Psoas muscle (tissue), 8 donors: ENCODE measurements around the gene NAMPT. TPM values are rescaled to one million over a fixed set of nuclear protein-coding genes. Genes with fewer than 3 reads are reported as not detected.

Experiments used
- ATAC-seq, 4 donors: fragments of 200-7000 bp; cut with Tn5 transposase; one replicate each; pipeline ENCODE4 v1.9.1; 2020; ENCODE audit warnings: moderate library complexity in 3 of 4, mild to moderate bottlenecking in 2 of 4
- DNase-seq, 2 donors: peaks; one replicate each; pipeline ENCODE4 v3.0.0-alpha.2; 2020
- H3K27ac ChIP-seq: fragments of 200-600 bp; one replicate; pipeline ENCODE4 v1.8.0; 2022
- H3K27me3 ChIP-seq, 3 donors: fragments of 200-600 bp in 1 of 3; one replicate each; pipeline versions ENCODE4 v1.6.1 to v1.8.0; 2013 to 2022; ENCODE audit warnings: low read length in 2 of 3, mild to moderate bottlenecking in 2 of 3, moderate library complexity in 1 of 3; ENCODE audit not compliant: insufficient read depth in 3 of 3
- H3K36me3 ChIP-seq, 2 donors: fragments of 200-600 bp in 1 of 2; one replicate each; pipeline versions ENCODE4 v1.6.1 to v1.8.0; 2013 to 2022; ENCODE audit warnings: low read depth in 1 of 2, mild to moderate bottlenecking in 1 of 2, moderate library complexity in 1 of 2; ENCODE audit not compliant: insufficient read depth in 1 of 2
- H3K4me1 ChIP-seq: fragments of 200-600 bp; one replicate; pipeline ENCODE4 v1.8.0; 2022
- H3K4me3 ChIP-seq: fragments of 200-600 bp; one replicate; pipeline ENCODE4 v1.8.0; 2022; ENCODE audit warnings: mild to moderate bottlenecking
- H3K9me3 ChIP-seq: fragments of 200-600 bp; one replicate; pipeline ENCODE4 v1.8.0; 2022
- WGBS, 3 donors: extraction: QIAGEN DNeasy Blood & Tissue Kit; methylation state at CpG; one replicate each; pipeline versions ENCODE4 v1.1.6 to v1.1.7; 2013; 5-methylcytosine and 5-hydroxymethylcytosine counted together
- intact Hi-C, 2 donors: fragments of 100-400 bp; cut with DNase I; formaldehyde crosslinking; loops; one replicate each; pipeline versions ENCODE4 v1.11.0 to v1.14.2; 2022
- polyA plus RNA-seq, 3 donors: library from polyadenylated mRNA; stranded (reverse); fragments of 200-250 nt; gene quantifications; one replicate each; pipeline ENCODE4 v1.2.3, GENCODE V29; 2013
- total RNA-seq, 4 donors: library from RNA; stranded (reverse); fragmentation: NEBNext Ultra II Directional in 2 of 4; extraction: Animal tissue kit (Norgen Biotek cat#: 25700) in 2 of 4; gene quantifications; one replicate each; pipeline versions ENCODE4 v1.2.1 to v1.2.4, GENCODE V29; 2021 to 2023
- TF ChIP-seq, protein P1 (sequence below): fragments of 200-600 bp; IDR thresholded peaks from one replicate; pipeline ENCODE4 v1.8.0; 2022; ENCODE audit warnings: antibody characterized with exemption
- donor health status: healthy with polysubstance abuse.
- donor health status: DM: no; HTN: no; CAD: no; lungs with moderate emphysema.
- donor health status: Bipolar disorder and iron deficiency.
- donor health status: healthy.
- donor health status: DM: yes; HTN: yes; CAD: no.
- donor health status: DM: no; HTN: no; CAD: no.
- donor health status: DM: no; HTN: no; CAD: no.
- donor health status: DM: yes; HTN: yes; CAD: no.

NAMPT gene
- total and polyA plus RNA-seq, 7 donors = 57.2 to 401 (median 130) TPM

DNA sequence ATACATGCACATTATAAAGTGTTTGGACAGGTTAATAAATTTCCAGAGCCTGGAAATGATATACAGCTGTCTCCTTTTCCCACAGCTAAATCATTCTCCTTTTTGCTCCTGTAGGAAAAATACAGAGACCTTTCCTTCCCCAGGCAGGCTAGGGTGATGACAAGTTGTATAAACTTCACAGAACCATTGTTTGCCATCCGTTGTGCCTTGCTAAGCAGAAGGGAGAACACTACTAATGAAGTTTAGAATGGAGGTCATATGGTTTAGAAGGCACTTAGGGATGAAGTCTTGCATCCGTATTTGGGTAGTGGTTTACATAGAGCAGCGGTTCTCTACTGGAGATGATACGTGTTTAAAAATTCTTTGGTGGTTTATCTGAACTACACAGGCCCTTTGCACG lies 46.0 kb downstream of the NAMPT start:
- Histone ChIP-seq H3K9me3 (no peaks in the 10 kb centered on the region), H3K4me3 (no peak overlapping the region), H3K27me3 (no peaks in the 10 kb centered on the region), H3K4me1 (no peaks in the 10 kb centered on the region), H3K36me3 (no peaks in the 10 kb centered on the region), H3K27ac (no peak overlapping the region)
- ATAC-seq (no peak), DNase-seq (no peak)
- WGBS, 3 donors = 79 to 82% (median 81%) methylated on average over 5 of the region's 5 CpGs
- intact Hi-C loops = no loop called here
- TF ChIP-seq, protein P1, sequence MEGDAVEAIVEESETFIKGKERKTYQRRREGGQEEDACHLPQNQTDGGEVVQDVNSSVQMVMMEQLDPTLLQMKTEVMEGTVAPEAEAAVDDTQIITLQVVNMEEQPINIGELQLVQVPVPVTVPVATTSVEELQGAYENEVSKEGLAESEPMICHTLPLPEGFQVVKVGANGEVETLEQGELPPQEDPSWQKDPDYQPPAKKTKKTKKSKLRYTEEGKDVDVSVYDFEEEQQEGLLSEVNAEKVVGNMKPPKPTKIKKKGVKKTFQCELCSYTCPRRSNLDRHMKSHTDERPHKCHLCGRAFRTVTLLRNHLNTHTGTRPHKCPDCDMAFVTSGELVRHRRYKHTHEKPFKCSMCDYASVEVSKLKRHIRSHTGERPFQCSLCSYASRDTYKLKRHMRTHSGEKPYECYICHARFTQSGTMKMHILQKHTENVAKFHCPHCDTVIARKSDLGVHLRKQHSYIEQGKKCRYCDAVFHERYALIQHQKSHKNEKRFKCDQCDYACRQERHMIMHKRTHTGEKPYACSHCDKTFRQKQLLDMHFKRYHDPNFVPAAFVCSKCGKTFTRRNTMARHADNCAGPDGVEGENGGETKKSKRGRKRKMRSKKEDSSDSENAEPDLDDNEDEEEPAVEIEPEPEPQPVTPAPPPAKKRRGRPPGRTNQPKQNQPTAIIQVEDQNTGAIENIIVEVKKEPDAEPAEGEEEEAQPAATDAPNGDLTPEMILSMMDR = no peak

DNA sequence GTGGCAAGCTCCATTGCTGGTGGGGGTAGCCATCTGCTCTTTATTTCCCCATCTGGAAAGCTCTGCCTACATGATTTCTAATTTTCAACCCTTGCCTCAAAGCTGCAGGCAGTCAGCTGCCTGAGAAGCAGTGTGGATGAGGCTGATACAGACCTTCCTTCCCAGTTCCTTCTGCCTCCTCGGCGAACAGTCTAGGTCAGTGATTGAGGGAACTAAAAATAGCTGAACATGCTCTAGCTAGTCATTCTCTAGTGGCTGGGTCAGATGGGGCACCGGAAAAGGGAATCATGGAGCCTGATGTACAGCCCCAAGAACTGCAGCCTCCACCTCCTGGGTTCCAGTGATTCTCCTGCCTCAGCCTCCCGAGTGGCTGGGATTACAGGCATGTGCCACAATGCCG lies 48.7 kb downstream of the NAMPT start:
- no peaks in the 10 kb centered on the region for H3K27me3 ChIP-seq
- H3K27ac ChIP-seq = peak overlapping the region; percentile 56
- WGBS, 3 donors = 60 to 73% (median 69%) methylated on average over 5 of the region's 5 CpGs
- intact Hi-C loops = no loop called here
- TF ChIP-seq, protein P1 = no peak
- ATAC-seq (peak; percentile 88 to 94 (median 93)), DNase-seq (no peak)
- no peaks in the 10 kb centered on the region for H3K36me3 ChIP-seq
- no peak overlapping the region for H3K4me3 ChIP-seq
- no peaks in the 10 kb centered on the region for H3K4me1 ChIP-seq
- no peaks in the 10 kb centered on the region for H3K9me3 ChIP-seq

DNA sequence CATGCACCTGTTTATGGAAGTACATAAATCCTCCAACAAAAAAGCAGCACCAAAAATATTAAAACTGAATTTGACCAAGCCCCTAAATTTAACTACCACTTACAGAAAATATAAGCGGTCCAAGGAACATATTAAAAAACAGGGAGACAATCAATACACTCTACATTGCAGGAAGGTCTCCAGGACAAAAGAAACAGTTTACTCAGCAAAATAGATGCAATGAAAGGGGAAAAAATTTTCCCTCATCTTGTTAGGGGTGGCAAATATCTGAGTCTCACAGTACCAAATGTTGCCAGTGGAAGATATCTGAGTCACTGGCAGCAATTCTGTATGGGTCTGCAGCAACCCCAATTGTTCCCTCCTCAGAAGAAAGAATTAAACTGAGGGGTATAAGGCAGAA lies 50.4 kb downstream of the NAMPT start:
- Histone ChIP-seq H3K27me3 (peaks cover 0 to 3% (median 0%) of the 10 kb centered on the region in 3 donors), H3K36me3 (no peaks in the 10 kb centered on the region), H3K9me3 (no peaks in the 10 kb centered on the region), H3K27ac (no peak overlapping the region), H3K4me3 (no peak overlapping the region), H3K4me1 (no peaks in the 10 kb centered on the region)
- ATAC-seq (no peak), DNase-seq (no peak)
- 94 to 98% (median 95%) methylated on average over 1 of the region's 1 CpG for WGBS, 3 donors
- intact Hi-C loops = no loop called here
- TF ChIP-seq, protein P1 = no peak

DNA sequence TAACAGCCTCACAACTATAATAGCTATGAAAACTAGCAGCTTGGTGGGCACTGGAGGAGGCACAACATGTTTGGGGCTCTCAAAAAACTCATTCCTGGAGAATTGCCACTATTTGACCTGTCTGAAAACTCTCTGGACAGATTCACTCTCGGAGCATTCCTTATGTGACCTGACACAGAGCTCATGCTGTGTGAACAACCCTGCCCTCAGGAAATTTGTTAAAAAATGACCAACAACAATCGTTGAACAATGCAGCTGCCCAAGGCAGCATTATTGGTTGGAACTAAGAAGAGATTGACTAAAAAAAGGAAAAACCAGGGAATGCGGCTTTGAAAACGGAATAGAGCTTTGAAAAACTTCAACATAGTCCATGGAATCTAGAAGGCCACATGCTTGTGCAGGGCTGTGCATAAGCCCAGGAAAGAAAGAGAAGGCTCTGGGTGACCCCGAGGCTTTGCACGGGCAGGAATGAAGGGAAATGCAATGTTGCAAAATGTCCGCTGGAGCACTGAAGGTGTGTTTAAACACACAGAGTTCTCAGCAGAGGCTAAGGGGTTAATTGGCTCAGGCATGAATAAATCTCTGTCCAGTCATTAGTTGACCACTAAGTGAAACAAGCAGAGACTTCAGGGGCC lies 52.8 kb downstream of the NAMPT start:
- intact Hi-C loops = no loop called here
- Histone ChIP-seq H3K9me3 (no peaks in the 10 kb centered on the region), H3K36me3 (no peaks in the 10 kb centered on the region), H3K4me3 (no peak overlapping the region), H3K4me1 (no peaks in the 10 kb centered on the region), H3K27me3 (peaks cover 0 to 3% (median 0%) of the 10 kb centered on the region in 3 donors), H3K27ac (no peak overlapping the region)
- TF ChIP-seq, protein P1 = no peak
- 81 to 91% (median 84%) methylated on average over 7 of the region's 7 CpGs for WGBS, 3 donors
- ATAC-seq = no peak
- no peak for DNase-seq

DNA sequence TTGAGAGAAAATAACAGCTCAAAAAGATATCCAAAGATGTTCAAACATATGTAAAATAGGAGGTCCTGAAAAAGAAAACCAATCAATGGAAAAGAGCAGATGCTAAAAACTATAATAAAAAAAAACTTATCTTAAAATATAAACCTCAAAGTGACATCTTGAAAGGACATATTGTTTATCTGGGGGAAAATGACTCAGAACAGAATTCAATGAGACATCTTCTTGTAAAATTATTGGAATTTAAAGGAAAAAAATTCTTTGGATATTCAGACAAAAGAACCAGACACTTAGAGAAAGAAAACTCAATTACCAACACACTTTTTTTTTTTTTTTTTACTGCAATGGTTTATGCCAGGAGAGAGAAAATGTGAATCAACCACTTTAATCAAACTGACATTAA lies 58.9 kb downstream of the NAMPT start:
- ATAC-seq (no peak), DNase-seq (no peak)
- Histone ChIP-seq H3K27ac (no peak overlapping the region), H3K4me1 (no peaks in the 10 kb centered on the region), H3K27me3 (peaks cover 0 to 3% (median 0%) of the 10 kb centered on the region in 3 donors), H3K4me3 (no peak overlapping the region), H3K36me3 (no peaks in the 10 kb centered on the region), H3K9me3 (no peaks in the 10 kb centered on the region)
- intact Hi-C loops = no loop called here
- TF ChIP-seq, protein P1 = no peak
